PC-9 (cell line): ENCODE data around the gene KIF2C.

Source experiments
- EZH2 ChIP-seq: fragments of 200-600 bp; sonication (generic); IDR thresholded peaks from 2 replicates; pipeline ENCODE4 v1.8.0; 2017; ENCODE audit warnings: antibody characterized with exemption, low read depth
- TF ChIP-seq, protein P1 (sequence below): fragments of 200-600 bp; sonication (generic); conservative IDR thresholded peaks from 2 replicates; pipeline ENCODE4 v1.6.1; 2017; ENCODE audit warnings: mixed run types, antibody characterized with exemption, mild to moderate bottlenecking, moderate library complexity

- TF ChIP-seq, protein P1, sequence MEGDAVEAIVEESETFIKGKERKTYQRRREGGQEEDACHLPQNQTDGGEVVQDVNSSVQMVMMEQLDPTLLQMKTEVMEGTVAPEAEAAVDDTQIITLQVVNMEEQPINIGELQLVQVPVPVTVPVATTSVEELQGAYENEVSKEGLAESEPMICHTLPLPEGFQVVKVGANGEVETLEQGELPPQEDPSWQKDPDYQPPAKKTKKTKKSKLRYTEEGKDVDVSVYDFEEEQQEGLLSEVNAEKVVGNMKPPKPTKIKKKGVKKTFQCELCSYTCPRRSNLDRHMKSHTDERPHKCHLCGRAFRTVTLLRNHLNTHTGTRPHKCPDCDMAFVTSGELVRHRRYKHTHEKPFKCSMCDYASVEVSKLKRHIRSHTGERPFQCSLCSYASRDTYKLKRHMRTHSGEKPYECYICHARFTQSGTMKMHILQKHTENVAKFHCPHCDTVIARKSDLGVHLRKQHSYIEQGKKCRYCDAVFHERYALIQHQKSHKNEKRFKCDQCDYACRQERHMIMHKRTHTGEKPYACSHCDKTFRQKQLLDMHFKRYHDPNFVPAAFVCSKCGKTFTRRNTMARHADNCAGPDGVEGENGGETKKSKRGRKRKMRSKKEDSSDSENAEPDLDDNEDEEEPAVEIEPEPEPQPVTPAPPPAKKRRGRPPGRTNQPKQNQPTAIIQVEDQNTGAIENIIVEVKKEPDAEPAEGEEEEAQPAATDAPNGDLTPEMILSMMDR: no peak
- TF ChIP-seq EZH2: no peak
Measured at GRCh38 chr1:44784094-44785028, 44.7 kb downstream of the KIF2C start.
